Esophagus squamous epithelium (tissue), 4 donors: ENCODE data around the gene CENPQ.

Experiments used
- POLR2A ChIP-seq, 4 donors: fragments of 450-650 bp; IDR thresholded peaks; one replicate each; pipeline ENCODE4 v1.6.1; 2017; ENCODE audit warnings: antibody characterized with exemption in 4 of 4, mild to moderate bottlenecking in 4 of 4, moderate library complexity in 3 of 4
- TF ChIP-seq, protein P1 (sequence below), 6 experiments: fragments of 450-650 bp in 4 of 6; fragments of 200-600 bp in 2 of 6; sonication (generic) in 2 of 6; IDR thresholded peaks; one replicate each; pipeline ENCODE4 v1.5.1; 2016 to 2019; ENCODE audit warnings: antibody characterized with exemption in 6 of 6, mild to moderate bottlenecking in 4 of 6, moderate library complexity in 4 of 6

DNA sequence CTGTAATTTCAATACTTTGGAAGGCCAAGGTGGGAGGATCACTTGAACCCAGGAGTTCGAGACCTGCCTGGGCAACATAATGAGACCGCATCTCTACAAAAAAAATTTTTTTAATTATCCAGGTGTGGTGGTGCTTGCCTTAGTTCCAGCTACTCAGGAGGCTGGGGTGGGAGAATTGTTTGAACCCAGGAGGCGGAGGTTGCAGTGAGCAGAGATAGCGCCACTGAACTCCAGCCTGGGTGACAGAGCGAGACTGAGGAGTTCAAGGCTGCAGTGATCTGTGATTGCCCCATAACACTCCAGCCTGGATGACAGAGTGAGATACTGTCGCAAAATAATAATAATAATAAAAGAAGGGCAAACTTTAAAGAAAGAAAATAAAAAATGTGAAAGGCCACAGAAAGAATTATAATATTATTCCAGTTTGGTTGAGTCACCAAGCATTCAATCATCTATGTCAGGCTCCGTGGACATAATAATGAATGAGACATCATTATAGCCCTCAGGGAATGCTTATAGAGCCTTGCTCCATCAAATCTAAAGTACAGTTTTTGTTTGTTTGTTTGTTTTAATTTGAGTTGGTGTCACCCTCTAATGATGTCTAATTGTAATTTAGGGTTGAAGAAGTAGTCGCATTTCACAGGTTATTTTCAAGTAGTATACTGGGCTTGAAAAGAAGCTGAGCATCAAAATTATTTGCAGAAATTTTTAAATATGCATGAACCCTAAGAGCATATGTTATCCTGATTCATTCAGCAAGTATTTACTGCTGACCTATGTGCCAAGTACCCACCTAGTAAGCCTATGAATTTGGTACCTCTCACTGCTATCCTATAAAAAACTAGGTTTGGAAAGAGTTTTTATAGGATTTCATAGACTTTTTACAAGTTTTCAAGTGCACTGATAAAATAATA, 51.7 kb downstream of the CENPQ start:
- no peak for TF ChIP-seq POLR2A (IDR thresholded peaks at IDR 0.05)
- TF ChIP-seq, protein P1, sequence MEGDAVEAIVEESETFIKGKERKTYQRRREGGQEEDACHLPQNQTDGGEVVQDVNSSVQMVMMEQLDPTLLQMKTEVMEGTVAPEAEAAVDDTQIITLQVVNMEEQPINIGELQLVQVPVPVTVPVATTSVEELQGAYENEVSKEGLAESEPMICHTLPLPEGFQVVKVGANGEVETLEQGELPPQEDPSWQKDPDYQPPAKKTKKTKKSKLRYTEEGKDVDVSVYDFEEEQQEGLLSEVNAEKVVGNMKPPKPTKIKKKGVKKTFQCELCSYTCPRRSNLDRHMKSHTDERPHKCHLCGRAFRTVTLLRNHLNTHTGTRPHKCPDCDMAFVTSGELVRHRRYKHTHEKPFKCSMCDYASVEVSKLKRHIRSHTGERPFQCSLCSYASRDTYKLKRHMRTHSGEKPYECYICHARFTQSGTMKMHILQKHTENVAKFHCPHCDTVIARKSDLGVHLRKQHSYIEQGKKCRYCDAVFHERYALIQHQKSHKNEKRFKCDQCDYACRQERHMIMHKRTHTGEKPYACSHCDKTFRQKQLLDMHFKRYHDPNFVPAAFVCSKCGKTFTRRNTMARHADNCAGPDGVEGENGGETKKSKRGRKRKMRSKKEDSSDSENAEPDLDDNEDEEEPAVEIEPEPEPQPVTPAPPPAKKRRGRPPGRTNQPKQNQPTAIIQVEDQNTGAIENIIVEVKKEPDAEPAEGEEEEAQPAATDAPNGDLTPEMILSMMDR (IDR thresholded peaks at IDR 0.05): no peak
